NB4 (cell line): ENCODE measurements around the gene RBM19.

Source experiments
- CTCF ChIP-seq: IDR thresholded peaks from one replicate; pipeline ENCODE4 v1.5.1; 2012; ENCODE audit warnings: low read depth, low read length
- MAX ChIP-seq: IDR thresholded peaks from 2 replicates; pipeline ENCODE4 v1.6.1; 2011; ENCODE audit warnings: low read depth, low read length
- MYC ChIP-seq: IDR thresholded peaks from 2 replicates; pipeline ENCODE4 v1.6.1; 2011; ENCODE audit warnings: low read depth, low read length
- POLR2A ChIP-seq: IDR thresholded peaks from 2 replicates; pipeline ENCODE4 v1.6.1; 2011; ENCODE audit warnings: mild to moderate bottlenecking; ENCODE audit not compliant: insufficient read length; ENCODE audit errors: extremely low read depth

GRCh38 chr12:113940357-113941207, 25.5 kb downstream of the RBM19 start:
- TF ChIP-seq CTCF (no peak), POLR2A (no peak), MYC (no peak), MAX (no peak)
